Parathyroid adenoma (tissue), 2 donors: ENCODE results near the gene GRID1.

Experiments used
- H2AFZ ChIP-seq: fragments of 300-600 bp; sonication (generic); one replicate; pipeline ENCODE4 v1.7.0; 2017; ENCODE audit warnings: antibody characterized with exemption, mild to moderate bottlenecking
- H3K27ac ChIP-seq: fragments of 300-600 bp; sonication (generic); one replicate; pipeline ENCODE4 v1.7.0; 2017
- H3K27me3 ChIP-seq: fragments of 300-600 bp; sonication (generic); one replicate; pipeline ENCODE4 v1.7.0; 2017; ENCODE audit warnings: low read length; ENCODE audit not compliant: control insufficient read depth, insufficient read depth
- H3K36me3 ChIP-seq: fragments of 300-600 bp; sonication (generic); one replicate; pipeline ENCODE4 v1.7.0; 2017; ENCODE audit warnings: low read length; ENCODE audit not compliant: control insufficient read depth, insufficient read depth
- H3K4me1 ChIP-seq: fragments of 300-600 bp; sonication (generic); one replicate; pipeline ENCODE4 v1.7.0; 2017; ENCODE audit warnings: control low read depth
- H3K4me2 ChIP-seq: fragments of 300-600 bp; sonication (generic); one replicate; pipeline ENCODE4 v1.7.0; 2017; ENCODE audit warnings: low read length
- H3K4me3 ChIP-seq: fragments of 300-600 bp; sonication (generic); one replicate; pipeline ENCODE4 v1.7.0; 2017; ENCODE audit warnings: low read depth, low read length
- H3K79me2 ChIP-seq: fragments of 300-600 bp; sonication (generic); one replicate; pipeline ENCODE4 v1.7.0; 2017; ENCODE audit warnings: control low read depth
- H3K9ac ChIP-seq: fragments of 300-600 bp; sonication (generic); one replicate; pipeline ENCODE4 v1.7.0; 2017; ENCODE audit warnings: mild to moderate bottlenecking
- H3K9me3 ChIP-seq: fragments of 300-600 bp; sonication (generic); one replicate; pipeline ENCODE4 v1.7.0; 2017; ENCODE audit warnings: low read length; ENCODE audit not compliant: control insufficient read depth
- CTCF ChIP-seq: fragments of 300-600 bp; sonication (generic); IDR thresholded peaks from one replicate; pipeline ENCODE4 v1.7.0; 2017; ENCODE audit warnings: antibody characterized with exemption, mild to moderate bottlenecking
- donor health status: primary hyperparathyroidism.

GRID1 gene

DNA sequence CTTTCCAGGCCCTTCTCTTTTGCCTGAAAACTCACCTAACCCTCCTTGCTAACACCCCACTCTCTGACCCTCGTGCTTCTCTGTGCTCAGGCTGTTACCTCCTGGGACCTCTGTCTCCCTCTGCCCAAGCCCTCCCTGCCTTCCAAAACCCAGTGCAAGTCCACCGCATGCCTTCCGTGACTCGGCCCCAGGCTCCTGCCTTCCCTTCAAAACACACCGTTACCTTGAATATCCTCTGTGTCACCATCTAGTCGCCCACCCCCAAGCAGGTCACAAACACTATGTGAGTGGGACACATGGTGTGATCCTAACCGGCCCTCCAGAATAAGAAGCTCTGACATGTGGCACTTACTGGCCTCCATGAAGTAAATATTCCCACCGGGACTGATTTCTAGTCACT is 176.7 kb downstream of the GRID1 start:
- H3K27ac ChIP-seq, result no peak overlapping the region
- H3K9me3 ChIP-seq, result peaks cover 3% of the 10 kb centered on the region

GRCh38 chr10:86188796-86189558 is 177.6 kb downstream of the GRID1 start:
- H3K36me3 ChIP-seq, result no peaks in the 10 kb centered on the region

More for the DNA sequence above, 176.7 kb downstream of the GRID1 start:
- Histone ChIP-seq H3K4me1 (no peaks in the 10 kb centered on the region), H3K4me2 (no peak overlapping the region), H3K36me3 (no peaks in the 10 kb centered on the region), H3K27me3 (no peaks in the 10 kb centered on the region), H2AFZ (no peak overlapping the region), H3K79me2 (no peaks in the 10 kb centered on the region), H3K4me3 (no peak overlapping the region), H3K9ac (no peak overlapping the region)
- no peak for TF ChIP-seq CTCF

DNA sequence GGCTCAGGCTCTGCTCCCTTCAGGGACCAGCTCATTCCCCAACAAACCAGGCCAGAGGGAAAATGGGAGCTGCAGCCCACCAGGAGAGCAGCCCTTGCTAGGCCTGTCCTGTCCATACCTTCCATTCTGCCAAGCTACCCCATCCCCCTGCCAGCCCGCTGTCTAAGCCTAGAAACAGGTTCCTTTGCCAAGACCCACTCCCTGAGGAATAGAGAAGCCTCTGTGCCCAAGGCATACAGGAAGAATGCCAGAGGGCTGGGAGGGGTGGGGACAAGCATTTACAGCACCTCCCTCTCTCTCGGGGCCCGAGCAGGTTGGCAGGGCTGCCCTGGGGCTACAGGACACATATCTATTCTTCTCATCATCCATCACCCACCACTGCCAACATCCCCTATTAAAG is 178.3 kb downstream of the GRID1 start:
- no peak overlapping the region for H3K9ac ChIP-seq
- no peaks in the 10 kb centered on the region for H3K36me3 ChIP-seq
- no peak for TF ChIP-seq CTCF
- H3K27me3 ChIP-seq, result no peaks in the 10 kb centered on the region
- H3K4me3 ChIP-seq, result no peak overlapping the region
- no peak overlapping the region for H2AFZ ChIP-seq
- H3K4me2 ChIP-seq, result no peak overlapping the region
- H3K4me1 ChIP-seq, result no peaks in the 10 kb centered on the region
- no peak overlapping the region for H3K27ac ChIP-seq
- no peaks in the 10 kb centered on the region for H3K79me2 ChIP-seq
- H3K9me3 ChIP-seq, result peaks cover 3% of the 10 kb centered on the region

More at GRCh38 chr10:86188796-86189558, 177.6 kb downstream of the GRID1 start:
- Histone ChIP-seq H3K27me3 (no peaks in the 10 kb centered on the region), H3K4me3 (no peak overlapping the region), H3K4me2 (no peak overlapping the region), H3K4me1 (no peaks in the 10 kb centered on the region), H2AFZ (no peak overlapping the region), H3K27ac (no peak overlapping the region), H3K9me3 (peaks cover 3% of the 10 kb centered on the region), H3K9ac (no peak overlapping the region), H3K79me2 (no peaks in the 10 kb centered on the region)
- no peak for TF ChIP-seq CTCF

DNA sequence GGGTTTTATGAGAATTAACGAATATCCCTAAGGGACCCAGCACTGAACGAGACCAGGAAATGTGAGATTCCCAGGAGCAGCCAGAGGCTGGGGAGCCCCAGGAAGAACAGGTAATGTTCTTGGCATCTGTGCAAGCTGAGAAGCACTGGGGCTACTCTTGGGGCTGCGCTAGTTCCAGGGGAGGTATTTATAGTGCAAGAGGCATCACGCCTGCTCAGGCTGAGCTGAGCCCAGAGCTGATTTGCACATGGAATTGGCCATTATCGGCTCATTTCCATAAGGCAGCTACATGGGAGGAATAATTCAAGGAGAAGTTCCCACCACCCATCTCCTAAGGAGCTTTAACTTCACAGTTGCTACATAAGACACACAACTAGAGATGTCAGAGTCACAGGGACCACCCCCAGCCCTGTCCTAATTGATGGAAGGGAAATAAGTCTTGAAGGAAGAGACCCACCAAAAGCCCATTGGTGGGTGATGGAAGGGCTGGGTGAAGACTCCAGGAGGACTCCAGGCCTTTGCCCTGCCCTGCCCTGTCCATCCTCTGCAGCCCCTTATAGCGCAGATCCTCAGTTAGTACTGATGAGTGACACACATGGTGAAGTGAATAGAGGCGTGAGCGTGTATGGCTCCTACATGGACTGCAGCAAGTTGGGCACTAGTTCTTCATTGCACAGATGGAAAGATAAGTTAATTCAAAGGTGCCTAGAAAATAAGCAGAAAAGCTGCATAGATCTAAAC is 178.9 kb downstream of the GRID1 start:
- H3K4me3 ChIP-seq, result no peak overlapping the region
- H3K4me1 ChIP-seq, result no peaks in the 10 kb centered on the region
- H3K36me3 ChIP-seq, result no peaks in the 10 kb centered on the region
- H3K27ac ChIP-seq, result no peak overlapping the region
- H3K4me2 ChIP-seq, result no peak overlapping the region
- H2AFZ ChIP-seq, result no peak overlapping the region
- no peak for TF ChIP-seq CTCF
- no peak overlapping the region for H3K9ac ChIP-seq
- no peaks in the 10 kb centered on the region for H3K79me2 ChIP-seq
- H3K27me3 ChIP-seq, result no peaks in the 10 kb centered on the region
- peaks cover 3% of the 10 kb centered on the region for H3K9me3 ChIP-seq
